Uterus (tissue), 4 donors: ENCODE measurements around the gene DMAC2L. TPM values are rescaled to one million over a fixed set of nuclear protein-coding genes. Genes with fewer than 3 reads are reported as not detected.
A peak's percentile ranks its signal among the peaks of the same experiment; 100 is the strongest.

Experiments
- DNase-seq, 2 donors: peaks; one replicate each; pipeline ENCODE4 v3.0.0-alpha.2; 2019 to 2020
- H3K27ac ChIP-seq, 2 donors: fragments of 200-600 bp; sonication (generic); 1 replicate in 1 of 2; 2 replicates in 1 of 2; pipeline ENCODE4 v1.5.1; 2016 to 2018
- H3K27me3 ChIP-seq, 2 donors: fragments of 200-600 bp; sonication (generic); one replicate each; pipeline ENCODE4 v1.5.1; 2018 to 2019; ENCODE audit warnings: control low read depth in 1 of 2
- H3K36me3 ChIP-seq, 2 donors: fragments of 200-600 bp; sonication (generic); one replicate each; pipeline ENCODE4 v1.5.1; 2019; ENCODE audit warnings: control low read depth in 1 of 2
- H3K4me1 ChIP-seq, 2 donors: fragments of 200-600 bp; sonication (generic); one replicate each; pipeline ENCODE4 v1.5.1; 2018 to 2019; ENCODE audit warnings: control low read depth in 1 of 2
- H3K4me3 ChIP-seq, 2 donors: fragments of 200-600 bp; sonication (generic); 1 replicate in 1 of 2; 2 replicates in 1 of 2; pipeline ENCODE4 v1.5.1; 2018 to 2019; ENCODE audit warnings: mild to moderate bottlenecking in 1 of 2
- H3K9me3 ChIP-seq, 2 donors: fragments of 200-600 bp; sonication (generic); one replicate each; pipeline ENCODE4 v1.5.1; 2019; ENCODE audit warnings: control low read depth in 1 of 2
- CTCF ChIP-seq, 4 experiments: fragments of 200-600 bp in 2 of 4; fragments of 450-650 bp in 2 of 4; sonication (generic) in 2 of 4; IDR thresholded peaks; one replicate each; pipeline ENCODE4 v1.5.1; 2016 to 2019; ENCODE audit warnings: antibody characterized with exemption in 4 of 4, mild to moderate bottlenecking in 2 of 4, moderate library complexity in 1 of 4
- POLR2A ChIP-seq, 2 donors: fragments of 450-650 bp; IDR thresholded peaks; one replicate each; pipeline ENCODE4 v1.6.1; 2016; ENCODE audit warnings: antibody characterized with exemption in 2 of 2, mild to moderate bottlenecking in 1 of 2, moderate library complexity in 1 of 2
- intact Hi-C: fragments of 100-400 bp; cut with DNase I; formaldehyde crosslinking; loops from one replicate; pipeline ENCODE4 v1.15.1; 2023; ENCODE audit warnings: low total_unique reads
- total RNA-seq, 4 donors: library from RNA; depleted of rRNA in 3 of 4; stranded (reverse); fragments of >200 nt in 3 of 4; gene quantifications; one replicate each; pipeline versions ENCODE4 v1.1.0 to v1.2.4, GENCODE V29; 2014 to 2023
- donor health status: DM: yes; HTN: yes; CAD: no.

Gene DMAC2L
- total RNA-seq, 4 donors from 2014 or later, result 13.1 to 48.4 (median 20.4) TPM

- no peak for TF ChIP-seq POLR2A (IDR thresholded peaks at IDR 0.05)
- no peak for TF ChIP-seq CTCF (IDR thresholded peaks at IDR 0.05)
- H3K4me3 ChIP-seq, result no peak overlapping the region
- H3K4me1 ChIP-seq, result peaks cover 3 to 9% of the 10 kb centered on the region in 2 donors
- intact Hi-C loops, result no loop called here
- H3K36me3 ChIP-seq, result no peaks in the 10 kb centered on the region
- DNase-seq, result no peak
- peak overlapping the region; percentile 76 to 96 for H3K27ac ChIP-seq
- no peaks in the 10 kb centered on the region for H3K27me3 ChIP-seq
- H3K9me3 ChIP-seq, result no peaks in the 10 kb centered on the region
Measured at GRCh38 chr14:50334211-50334610, 22.1 kb downstream of the DMAC2L start.

- intact Hi-C loops, result no loop called here
- peak; percentile 74 to 82 for DNase-seq
- Histone ChIP-seq H3K27me3 (no peaks in the 10 kb centered on the region), H3K4me3 (no peak overlapping the region), H3K9me3 (no peaks in the 10 kb centered on the region), H3K36me3 (no peaks in the 10 kb centered on the region), H3K27ac (peak overlapping the region; percentile 76 to 96), H3K4me1 (peaks cover 3 to 9% of the 10 kb centered on the region in 2 donors)
- TF ChIP-seq CTCF (IDR thresholded peaks at IDR 0.05) (peak in 2 of 4 experiments; percentile 4 to 30), POLR2A (IDR thresholded peaks at IDR 0.05) (peak in 1 of 2 donors; percentile 18)
Measured at GRCh38 chr14:50335389-50335788, 23.3 kb downstream of the DMAC2L start.

- TF ChIP-seq POLR2A (IDR thresholded peaks at IDR 0.05) (no peak), CTCF (IDR thresholded peaks at IDR 0.05) (no peak)
- Histone ChIP-seq H3K36me3 (no peaks in the 10 kb centered on the region), H3K9me3 (no peaks in the 10 kb centered on the region), H3K4me3 (no peak overlapping the region), H3K4me1 (peaks cover 3 to 12% of the 10 kb centered on the region in 2 donors), H3K27ac (peak overlapping the region; percentile 76 to 96), H3K27me3 (no peaks in the 10 kb centered on the region)
- peak in 1 of 2 donors; percentile 32 for DNase-seq
- intact Hi-C loops, result no loop called here
Measured at GRCh38 chr14:50335989-50336824, 24.1 kb downstream of the DMAC2L start.

- H3K27ac ChIP-seq, result peak overlapping the region; percentile 64 to 96
- intact Hi-C loops, result no loop called here
- DNase-seq, result no peak
- H3K36me3 ChIP-seq, result no peaks in the 10 kb centered on the region
- H3K4me1 ChIP-seq, result peaks cover 6 to 24% of the 10 kb centered on the region in 2 donors
- TF ChIP-seq POLR2A (IDR thresholded peaks at IDR 0.05) (no peak), CTCF (IDR thresholded peaks at IDR 0.05) (no peak)
- no peaks in the 10 kb centered on the region for H3K27me3 ChIP-seq
- H3K9me3 ChIP-seq, result no peaks in the 10 kb centered on the region
- H3K4me3 ChIP-seq, result no peak overlapping the region
Measured at GRCh38 chr14:50338587-50338986, 26.5 kb downstream of the DMAC2L start.

GRCh38 chr14:50339178-50339804, 27.2 kb downstream of the DMAC2L start:
- no peak for DNase-seq
- no peaks in the 10 kb centered on the region for H3K36me3 ChIP-seq
- no peak for TF ChIP-seq CTCF (IDR thresholded peaks at IDR 0.05)
- no peak for TF ChIP-seq POLR2A (IDR thresholded peaks at IDR 0.05)
- H3K27ac ChIP-seq, result peak overlapping the region; percentile 64 to 96
- H3K27me3 ChIP-seq, result no peaks in the 10 kb centered on the region
- intact Hi-C loops, result no loop called here
- no peaks in the 10 kb centered on the region for H3K9me3 ChIP-seq
- H3K4me1 ChIP-seq, result peaks cover 12 to 31% of the 10 kb centered on the region in 2 donors
- H3K4me3 ChIP-seq, result no peak overlapping the region
